GM23338 (cell line): ENCODE measurements around the gene TAOK2. TPM values are rescaled to one million over a fixed set of nuclear protein-coding genes. Genes with fewer than 3 reads are reported as not detected.

Experiments
- ATAC-seq: fragments of 200-7000 bp; cut with Tn5 transposase; 3 replicates; pipeline ENCODE4 v1.9.1; 2020
- DNase-seq: peaks from one replicate; pipeline ENCODE4 v3.0.0-alpha.2; 2015; ENCODE audit warnings: low spot score
- H2AFZ ChIP-seq: fragments of 200-600 bp; sonication (generic); 2 replicates; pipeline ENCODE4 v1.8.0; 2016; ENCODE audit warnings: antibody characterized with exemption, mild to moderate bottlenecking, moderate library complexity
- H3F3A ChIP-seq: fragments of 200-600 bp; sonication (generic); replicated peaks from 2 replicates; pipeline ENCODE4 v1.8.0; 2017; ENCODE audit warnings: antibody characterized with exemption, mixed run types, low read depth
- H3K27ac ChIP-seq: fragments of 200-600 bp; sonication (generic); 2 replicates; pipeline ENCODE4 v1.6.1; 2016; ENCODE audit warnings: low read depth
- H3K27me3 ChIP-seq: fragments of 200-600 bp; sonication (generic); 2 replicates; pipeline ENCODE4 v1.8.0; 2016; ENCODE audit warnings: mild to moderate bottlenecking, mixed run types, moderate library complexity; ENCODE audit not compliant: insufficient read depth
- H3K36me3 ChIP-seq: fragments of 200-600 bp; sonication (generic); 2 replicates; pipeline ENCODE4 v1.8.0; 2016; ENCODE audit warnings: mild to moderate bottlenecking; ENCODE audit not compliant: insufficient read depth
- H3K4me1 ChIP-seq: fragments of 200-600 bp; sonication (generic); 2 replicates; pipeline ENCODE4 v1.8.0; 2016; ENCODE audit warnings: mild to moderate bottlenecking, moderate library complexity; ENCODE audit not compliant: insufficient read depth
- H3K4me2 ChIP-seq: fragments of 200-600 bp; sonication (generic); 2 replicates; pipeline ENCODE4 v1.7.1; 2017; ENCODE audit warnings: mixed run types
- H3K4me3 ChIP-seq: fragments of 200-600 bp; sonication (generic); 2 replicates; pipeline ENCODE4 v1.6.1; 2016; ENCODE audit warnings: mixed run types
- H3K79me2 ChIP-seq: fragments of 200-600 bp; sonication (generic); replicated peaks from 2 replicates; pipeline ENCODE4 v1.8.0; 2017; ENCODE audit warnings: mild to moderate bottlenecking; ENCODE audit not compliant: insufficient read depth
- H3K9me2 ChIP-seq: fragments of 200-600 bp; sonication (generic); 2 replicates; pipeline ENCODE4 v1.8.0; 2017; ENCODE audit not compliant: insufficient read depth
- H4K20me1 ChIP-seq: fragments of 200-600 bp; sonication (generic); replicated peaks from 2 replicates; pipeline ENCODE4 v1.8.0; 2017; ENCODE audit warnings: mild to moderate bottlenecking; ENCODE audit not compliant: insufficient read depth
- H3K27ac Mint-ChIP-seq: 2 replicates; pipeline ENCODE4 v1.8.0; 2020; ENCODE audit warnings: inconsistent platforms, mild to moderate bottlenecking, moderate library complexity, mixed read lengths
- H3K27me3 Mint-ChIP-seq: 3 replicates; pipeline ENCODE4 v1.8.0; 2022; ENCODE audit warnings: low read depth, mild to moderate bottlenecking, moderate library complexity, mixed read lengths, inconsistent platforms; ENCODE audit not compliant: insufficient read depth, poor library complexity
- H3K36me3 Mint-ChIP-seq: 3 replicates; pipeline ENCODE4 v1.8.0; 2021; ENCODE audit warnings: low read depth, mild to moderate bottlenecking, inconsistent platforms, moderate library complexity, mixed read lengths
- H3K4me1 Mint-ChIP-seq: 3 replicates; pipeline ENCODE4 v1.8.0; 2020; ENCODE audit warnings: mild to moderate bottlenecking, inconsistent platforms, mixed read lengths
- H3K4me3 Mint-ChIP-seq: 3 replicates; pipeline ENCODE4 v1.8.0; 2021; ENCODE audit warnings: moderate library complexity, mild to moderate bottlenecking, inconsistent platforms, mixed read lengths
- H3K9me3 Mint-ChIP-seq: 3 replicates; pipeline ENCODE4 v1.8.0; 2020; ENCODE audit warnings: moderate library complexity, mild to moderate bottlenecking, inconsistent platforms, mixed read lengths
- ETS1 ChIP-seq: IDR thresholded peaks from 2 replicates; pipeline ENCODE4 v1.6.1; 2016; ENCODE audit warnings: antibody characterized with exemption
- EZH2 ChIP-seq: fragments of 200-600 bp; sonication (generic); IDR thresholded peaks from one replicate; pipeline ENCODE4 v1.8.0; 2017; ENCODE audit warnings: antibody characterized with exemption, mild to moderate bottlenecking, low read depth; ENCODE audit not compliant: unreplicated experiment
- EZH2phosphoT487 ChIP-seq: fragments of 200-600 bp; sonication (generic); IDR thresholded peaks from one replicate; pipeline ENCODE4 v1.8.1; 2018; ENCODE audit warnings: antibody characterized with exemption; ENCODE audit not compliant: unreplicated experiment
- JUNB ChIP-seq: IDR thresholded peaks from one replicate; pipeline ENCODE4 v1.6.1; 2016; ENCODE audit warnings: antibody characterized with exemption; ENCODE audit not compliant: unreplicated experiment
- NANOG ChIP-seq: IDR thresholded peaks from 2 replicates; pipeline ENCODE4 v1.6.1; 2016; ENCODE audit warnings: antibody characterized with exemption, borderline replicate concordance
- POLR2AphosphoS5 ChIP-seq: IDR thresholded peaks from 2 replicates; pipeline ENCODE4 v1.6.1; 2016; ENCODE audit warnings: antibody characterized with exemption, low read depth
- REST ChIP-seq: IDR thresholded peaks from one replicate; pipeline ENCODE4 v1.6.1; 2018; ENCODE audit warnings: antibody characterized with exemption; ENCODE audit not compliant: unreplicated experiment
- STAT1 ChIP-seq: IDR thresholded peaks from one replicate; pipeline ENCODE4 v1.6.1; 2016; ENCODE audit warnings: antibody characterized with exemption; ENCODE audit not compliant: unreplicated experiment
- ZNF331 ChIP-seq: fragments of 250-450 bp; sonication (Bioruptor Pico); IDR thresholded peaks from 2 replicates; pipeline ENCODE4 v1.5.0; 2020; ENCODE audit warnings: low read depth, mild to moderate bottlenecking, moderate library complexity
- polyA plus RNA-seq: library from polyadenylated mRNA; unstranded; fragments of >200 nt; fragmentation: Nextera tagmentation; extraction: Ambion mirVana; gene quantifications from 2 replicates; pipeline ENCODE4 v1.2.1, GENCODE V29; 2016
- total RNA-seq: library from RNA; depleted of rRNA; stranded (reverse); fragments of >200 nt; shearing (Covaris generic); gene quantifications from 2 replicates; pipeline ENCODE4 v1.2.3, GENCODE V29; 2014

TAOK2 gene
- total and polyA plus RNA-seq, 2 experiments from 2014 or later, result 8.8 to 45.2 TPM

- DNase-seq, result peak; percentile 9
- H4K20me1 ChIP-seq, result no peaks in the 10 kb centered on the region; the same call in none of the 2 replicates
- H3F3A ChIP-seq, result peaks cover 5% of the 10 kb centered on the region; the same call in 1 of the 2 replicates
- peak overlapping the region; percentile 96 for H3K4me2 ChIP-seq
- no peak for TF ChIP-seq EZH2
- no peak for TF ChIP-seq ZNF331
- TF ChIP-seq POLR2AphosphoS5, result no peak
- no peak for TF ChIP-seq STAT1
- no peak for TF ChIP-seq NANOG
- no peak for TF ChIP-seq EZH2phosphoT487
- Mint-ChIP-seq H3K27ac (no peak overlapping the region), H3K27me3 (peaks cover 5% of the 10 kb centered on the region), H3K4me3 (peak overlapping the region; percentile 87), H3K36me3 (peaks cover 11% of the 10 kb centered on the region; the same call in 2 of the 3 replicates), H3K4me1 (peaks cover 19% of the 10 kb centered on the region), H3K9me3 (no peaks in the 10 kb centered on the region)
- peak; percentile 1; the same call in 1 of the 3 replicates for ATAC-seq
- H2AFZ ChIP-seq, result peak overlapping the region; percentile 88
- H3K4me1 ChIP-seq, result peaks cover 14% of the 10 kb centered on the region; the same call in 1 of the 2 replicates
- H3K79me2 ChIP-seq, result peaks cover 25% of the 10 kb centered on the region
- H3K27ac ChIP-seq, result no peak overlapping the region
- H3K36me3 ChIP-seq, result no peaks in the 10 kb centered on the region
- peak overlapping the region; percentile 91 for H3K4me3 ChIP-seq
- H3K9me2 ChIP-seq, result no peaks in the 10 kb centered on the region
- no peaks in the 10 kb centered on the region for H3K27me3 ChIP-seq
These were observed 48.4 kb upstream of the TAOK2 start for GRCh38 chr16:29925105-29925756.

GRCh38 chr16:29925781-29926710 is 47.6 kb upstream of the TAOK2 start, which contains the start of gene KCTD13:
KCTD13 (minus strand) TSS chr16:29926226; CDS start chr16:29926033, 193 bp downstream.
- no peaks in the 10 kb centered on the region for H3K36me3 ChIP-seq
- no peaks in the 10 kb centered on the region for H3K9me3 Mint-ChIP-seq
- peak within 1 kb of the TSS; percentile 98 for H3K27ac Mint-ChIP-seq
- peak within 1 kb of the TSS; percentile 91 for H3K4me3 ChIP-seq
- H2AFZ ChIP-seq, result peak within 1 kb of the TSS; percentile 95
- DNase-seq (peak; percentile 94), ATAC-seq (peak; percentile 96)
- H3K36me3 Mint-ChIP-seq, result peaks cover 10% of the 10 kb centered on the region; the same call in 2 of the 3 replicates
- no peaks in the 10 kb centered on the region; the same call in none of the 2 replicates for H4K20me1 ChIP-seq
- peaks cover 3% of the 10 kb centered on the region for H3K27me3 Mint-ChIP-seq
- no peaks in the 10 kb centered on the region for H3K9me2 ChIP-seq
- H3K4me3 Mint-ChIP-seq, result peak within 1 kb of the TSS; percentile 87
- no peak for TF ChIP-seq STAT1
- TF ChIP-seq POLR2AphosphoS5, result peak; percentile 99
- TF ChIP-seq ETS1, result no peak
- TF ChIP-seq NANOG, result no peak
- TF ChIP-seq REST, result no peak
- TF ChIP-seq EZH2phosphoT487, result no peak
- no peak for TF ChIP-seq JUNB
- H3F3A ChIP-seq, result peaks cover 5% of the 10 kb centered on the region; the same call in 1 of the 2 replicates
- peaks cover 14% of the 10 kb centered on the region; the same call in 1 of the 2 replicates for H3K4me1 ChIP-seq
- no peaks in the 10 kb centered on the region for H3K27me3 ChIP-seq
- H3K4me2 ChIP-seq, result peak within 1 kb of the TSS; percentile 96
- H3K27ac ChIP-seq, result peak within 1 kb of the TSS; percentile 90; the same call in 1 of the 2 replicates
- peaks cover 25% of the 10 kb centered on the region for H3K79me2 ChIP-seq
- peaks cover 19% of the 10 kb centered on the region for H3K4me1 Mint-ChIP-seq
